Limb (tissue), 2 donors: ENCODE results near the gene SS18L1.

Experiments used
- DNase-seq, 2 donors: peaks; one replicate each; pipeline ENCODE4 v3.0.0-alpha.2; 2016; ENCODE audit errors: extremely low spot score in 2 of 2

The SS18L1 gene

GRCh38 chr20:62193079-62194025, 49.8 kb downstream of the SS18L1 start:
- DNase-seq, result no peak

- no peak for DNase-seq
Observed at GRCh38 chr20:62195075-62195405, 51.5 kb downstream of the SS18L1 start.

GRCh38 chr20:62195736-62196135, 52.2 kb downstream of the SS18L1 start:
- no peak for DNase-seq

- no peak for DNase-seq
Observed at GRCh38 chr20:62196286-62196685, 52.7 kb downstream of the SS18L1 start.

GRCh38 chr20:62197311-62197710, 53.7 kb downstream of the SS18L1 start:
- no peak for DNase-seq

- DNase-seq, result no peak
Observed at GRCh38 chr20:62197801-62198200, 54.2 kb downstream of the SS18L1 start.

GRCh38 chr20:62198496-62198895, 54.9 kb downstream of the SS18L1 start:
- no peak for DNase-seq

- no peak for DNase-seq
Observed at GRCh38 chr20:62198931-62199330, 55.4 kb downstream of the SS18L1 start.

GRCh38 chr20:62200491-62201172, 57.1 kb downstream of the SS18L1 start:
- DNase-seq, result no peak

- DNase-seq, result no peak
Observed at GRCh38 chr20:62201173-62202082, 57.9 kb downstream of the SS18L1 start.

- DNase-seq, result no peak
Observed at GRCh38 chr20:62202083-62202395, 58.5 kb downstream of the SS18L1 start.

GRCh38 chr20:62202676-62203377, 59.3 kb downstream of the SS18L1 start:
- DNase-seq, result no peak

- no peak for DNase-seq
Observed at GRCh38 chr20:62203378-62204030, 59.9 kb downstream of the SS18L1 start.

GRCh38 chr20:62205618-62206387, 62.2 kb downstream of the SS18L1 start:
- no peak for DNase-seq

- DNase-seq, result no peak
Observed at GRCh38 chr20:62206388-62206775, 62.8 kb downstream of the SS18L1 start.

- no peak for DNase-seq
Observed at GRCh38 chr20:62208061-62208794, 64.7 kb downstream of the SS18L1 start.

- DNase-seq, result no peak
Observed at GRCh38 chr20:62208795-62209755, 65.5 kb downstream of the SS18L1 start.

GRCh38 chr20:62209850-62210495, 66.4 kb downstream of the SS18L1 start:
- no peak for DNase-seq
